Fibroblast of lung (primary cell): ENCODE results near the gene GLG1.

Experiments used
- CTCF ChIP-seq, 2 donors: IDR thresholded peaks in 1 of 2; conservative IDR thresholded peaks in 1 of 2; 1 replicate in 1 of 2; 2 replicates in 1 of 2; pipeline ENCODE4 v1.5.1; 2011 to 2012; ENCODE audit warnings: low read length in 2 of 2, control low read depth in 1 of 2, inconsistent platforms in 1 of 2, low read depth in 1 of 2, mild to moderate bottlenecking in 1 of 2
- EZH2 ChIP-seq: IDR thresholded peaks from 2 replicates; pipeline ENCODE4 v1.5.1; 2012; ENCODE audit warnings: low read length, control low read depth, mild to moderate bottlenecking; ENCODE audit errors: missing control alignments

GRCh38 chr16:74461826-74462225, 145.1 kb downstream of the GLG1 start:
- TF ChIP-seq CTCF (conservative IDR thresholded peaks at IDR 0.05 in 1 of 2, IDR thresholded peaks at IDR 0.05 in 1 of 2; ENCODE audit: low read depth in 1 of 2, low read length in 2 of 2) (no peak), EZH2 (no peak)
